NCI-H128 (cell line): ENCODE data around the gene TMEM87B.

Experiments used
- DNase-seq: peaks from one replicate; lab custom pipeline; 2025; ENCODE audit not compliant: unreplicated experiment; lab: John Stamatoyannopoulos, UW

The TMEM87B gene

DNA sequence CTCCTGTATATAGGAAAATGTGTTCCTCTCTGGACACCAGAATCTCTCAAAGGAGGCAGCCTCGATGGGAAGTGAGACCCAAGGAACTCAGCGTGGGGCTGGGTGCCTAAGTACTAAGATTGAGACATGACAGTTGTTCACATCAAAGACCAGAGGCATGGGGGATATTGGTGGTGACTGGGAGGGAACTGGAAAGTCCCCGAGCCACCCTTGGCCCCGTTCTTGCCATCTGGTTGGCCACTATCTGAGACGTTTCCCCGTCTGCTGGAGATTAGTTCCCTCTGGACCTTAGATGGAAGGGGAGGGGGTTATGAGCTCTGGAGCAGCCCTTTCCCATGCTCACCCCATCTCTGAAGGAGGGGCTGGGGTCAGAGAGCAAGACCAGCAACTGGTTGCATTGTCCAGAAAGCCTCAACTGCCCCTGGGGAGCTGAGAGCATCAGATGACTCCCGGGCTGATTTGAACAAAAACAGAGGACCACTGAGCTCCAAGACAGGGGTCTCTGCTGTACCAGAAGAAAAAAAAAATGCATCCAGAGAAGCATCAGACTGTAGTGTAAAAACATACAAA lies 94.9 kb downstream of the TMEM87B start:
- DNase-seq: no peak

DNA sequence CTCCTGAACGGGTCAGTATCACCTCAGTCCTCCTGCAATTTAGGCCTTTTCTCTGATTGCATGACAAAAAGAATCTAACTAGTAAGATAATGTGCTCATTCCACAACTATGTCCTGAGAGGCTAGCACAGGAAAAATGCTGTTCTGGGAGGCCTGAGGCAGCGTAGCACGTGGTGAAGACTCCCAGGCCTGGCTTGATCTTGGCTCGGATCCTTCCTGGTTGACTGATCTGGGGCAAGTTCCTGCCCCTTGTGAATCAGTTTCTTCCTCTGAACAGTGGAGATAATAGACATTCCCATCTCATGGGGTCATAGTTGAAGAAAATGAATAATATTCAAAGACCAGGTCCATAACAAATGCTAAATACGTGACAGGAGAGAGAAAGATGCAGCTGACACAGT lies 95.4 kb downstream of the TMEM87B start:
- no peak for DNase-seq

DNA sequence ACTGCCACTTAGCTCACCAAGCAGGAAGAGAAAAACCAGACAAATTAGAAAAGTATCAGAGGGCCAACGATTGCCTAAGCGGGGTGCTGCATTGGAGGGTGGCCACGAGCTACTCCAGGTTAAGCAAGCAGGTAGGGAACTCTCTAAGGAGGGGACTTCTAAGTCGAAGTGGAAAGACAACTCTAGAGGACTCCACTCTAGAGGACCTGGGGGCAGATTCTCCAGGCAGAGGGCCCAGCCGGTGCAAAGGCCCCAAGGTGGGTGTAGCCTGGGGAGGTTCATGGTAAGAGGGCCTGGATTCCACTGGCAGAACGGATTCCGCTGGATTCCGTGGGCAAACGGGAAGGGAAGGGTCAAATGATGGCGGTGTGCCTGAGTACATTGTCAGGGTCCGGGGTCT lies 95.8 kb downstream of the TMEM87B start:
- no peak for DNase-seq

DNA sequence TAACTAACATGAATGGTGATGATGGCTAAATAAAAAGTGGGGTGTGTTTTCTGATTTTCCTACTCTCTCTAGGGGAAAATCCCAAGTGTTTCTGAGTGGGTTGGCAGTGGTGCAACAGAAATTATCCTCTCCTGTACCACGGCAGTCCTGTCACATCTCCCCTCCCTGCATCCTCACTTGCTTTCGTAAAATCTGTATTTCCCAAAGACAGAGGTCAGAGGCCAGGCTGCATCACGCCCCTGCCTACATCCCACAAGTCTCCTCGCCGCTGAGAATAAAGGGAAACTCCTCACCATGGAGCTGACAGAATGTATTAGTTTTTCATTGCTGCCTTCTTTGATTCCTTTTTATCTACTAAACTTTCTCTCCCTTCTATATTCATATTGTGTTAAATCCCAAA lies 96.2 kb downstream of the TMEM87B start:
- no peak for DNase-seq

DNA sequence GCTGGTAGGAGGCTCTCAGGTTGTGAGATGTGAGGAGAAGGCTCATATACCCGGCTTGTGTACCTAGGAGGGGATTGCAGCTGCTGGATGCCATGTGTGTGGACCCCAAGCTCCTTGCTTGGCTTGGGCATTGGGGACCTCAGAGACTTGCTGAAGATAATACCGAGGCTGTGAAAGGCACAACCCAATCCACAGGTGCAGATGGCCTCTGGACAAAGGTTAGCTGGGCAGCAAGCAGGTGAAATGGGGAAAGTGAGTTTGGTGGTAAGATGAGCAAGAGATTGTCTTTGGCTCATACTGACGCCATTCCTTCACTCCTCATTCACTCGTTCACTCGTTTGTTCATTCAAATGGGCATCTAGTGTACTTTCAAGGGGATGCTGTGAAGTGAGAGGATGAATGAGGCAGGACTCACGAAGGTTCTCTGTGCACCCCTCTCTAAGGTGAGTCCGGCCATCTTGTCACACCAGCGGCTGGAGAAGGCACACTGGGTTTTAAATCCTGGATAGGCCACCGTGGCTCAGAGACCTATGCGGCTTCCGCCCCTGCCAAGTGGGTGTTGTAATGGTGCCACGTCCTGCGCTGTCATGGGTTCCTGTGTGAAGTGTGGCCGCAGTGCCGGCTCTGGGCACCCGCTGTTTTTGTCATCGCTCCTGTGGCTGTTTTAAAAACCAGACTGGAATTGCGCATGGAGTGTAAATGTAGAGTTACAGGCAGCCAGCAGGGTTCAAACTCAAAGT lies 96.8 kb downstream of the TMEM87B start:
- no peak for DNase-seq

DNA sequence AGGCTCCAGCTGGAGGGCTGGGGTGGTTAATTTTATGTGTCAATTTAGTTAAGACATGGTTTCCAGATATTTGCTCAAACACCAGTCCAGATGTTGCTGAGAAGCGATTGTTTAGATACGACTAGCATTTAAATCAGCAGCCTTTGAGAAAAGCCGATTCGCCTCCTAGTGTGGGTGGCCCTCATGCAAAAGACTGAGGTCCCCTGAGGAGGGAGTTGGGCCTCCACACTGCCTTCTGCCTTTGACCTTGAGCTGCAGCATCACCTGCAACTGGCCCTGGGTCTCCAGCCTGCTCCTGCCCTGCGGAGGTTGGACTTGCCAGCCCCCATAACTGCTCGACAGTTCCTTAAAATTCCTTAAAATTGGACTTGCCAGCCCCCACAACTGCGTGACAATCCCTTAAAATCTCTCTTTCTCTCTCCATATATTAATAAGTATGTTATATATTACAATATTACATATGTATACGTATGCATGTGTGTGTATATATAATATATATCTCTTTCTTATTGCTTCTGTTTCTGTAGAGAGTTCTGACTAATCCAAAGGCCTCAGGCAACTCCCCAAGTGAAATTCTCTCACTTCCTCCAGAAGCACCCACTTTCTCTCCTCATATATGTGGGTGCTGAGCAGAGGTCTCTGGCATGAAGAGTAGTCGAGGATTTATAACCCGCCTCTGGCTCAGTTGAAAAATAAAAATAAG lies 97.6 kb downstream of the TMEM87B start:
- DNase-seq: no peak

DNA sequence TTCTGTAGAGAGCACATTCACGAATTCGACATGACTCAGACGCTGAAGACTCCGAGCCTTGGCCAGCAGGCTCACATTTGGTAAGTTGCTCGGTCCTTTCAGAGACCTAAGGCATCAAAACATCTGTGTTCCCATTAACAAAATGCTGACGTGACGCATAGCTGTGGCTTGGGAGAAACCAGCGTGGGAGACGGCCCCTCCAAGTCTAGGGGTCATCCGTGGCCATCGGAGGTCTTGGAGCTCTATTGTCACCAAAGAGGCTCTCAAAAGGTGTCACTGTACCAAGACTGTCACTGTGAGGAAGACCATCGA lies 98.1 kb downstream of the TMEM87B start:
- DNase-seq: no peak

DNA sequence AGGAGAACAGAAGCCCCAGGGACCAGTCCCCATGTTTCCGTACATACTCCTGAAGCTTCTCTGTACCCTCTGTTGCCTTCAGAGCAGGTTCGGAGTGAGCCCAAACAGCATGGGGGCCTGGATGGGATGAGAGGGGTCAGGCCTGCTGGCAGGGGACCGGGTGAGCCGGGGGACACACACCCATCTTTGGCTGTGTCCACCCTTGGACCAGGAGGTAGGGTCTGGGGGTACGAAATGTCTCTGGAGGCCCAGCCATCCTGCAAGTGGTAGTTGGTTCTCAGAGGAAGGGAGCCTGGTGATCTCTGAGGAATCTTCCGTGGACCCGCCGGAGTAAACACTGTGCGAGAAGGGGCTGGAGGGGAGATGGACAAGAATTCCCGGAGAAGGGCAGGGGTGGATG lies 98.4 kb downstream of the TMEM87B start:
- no peak for DNase-seq

DNA sequence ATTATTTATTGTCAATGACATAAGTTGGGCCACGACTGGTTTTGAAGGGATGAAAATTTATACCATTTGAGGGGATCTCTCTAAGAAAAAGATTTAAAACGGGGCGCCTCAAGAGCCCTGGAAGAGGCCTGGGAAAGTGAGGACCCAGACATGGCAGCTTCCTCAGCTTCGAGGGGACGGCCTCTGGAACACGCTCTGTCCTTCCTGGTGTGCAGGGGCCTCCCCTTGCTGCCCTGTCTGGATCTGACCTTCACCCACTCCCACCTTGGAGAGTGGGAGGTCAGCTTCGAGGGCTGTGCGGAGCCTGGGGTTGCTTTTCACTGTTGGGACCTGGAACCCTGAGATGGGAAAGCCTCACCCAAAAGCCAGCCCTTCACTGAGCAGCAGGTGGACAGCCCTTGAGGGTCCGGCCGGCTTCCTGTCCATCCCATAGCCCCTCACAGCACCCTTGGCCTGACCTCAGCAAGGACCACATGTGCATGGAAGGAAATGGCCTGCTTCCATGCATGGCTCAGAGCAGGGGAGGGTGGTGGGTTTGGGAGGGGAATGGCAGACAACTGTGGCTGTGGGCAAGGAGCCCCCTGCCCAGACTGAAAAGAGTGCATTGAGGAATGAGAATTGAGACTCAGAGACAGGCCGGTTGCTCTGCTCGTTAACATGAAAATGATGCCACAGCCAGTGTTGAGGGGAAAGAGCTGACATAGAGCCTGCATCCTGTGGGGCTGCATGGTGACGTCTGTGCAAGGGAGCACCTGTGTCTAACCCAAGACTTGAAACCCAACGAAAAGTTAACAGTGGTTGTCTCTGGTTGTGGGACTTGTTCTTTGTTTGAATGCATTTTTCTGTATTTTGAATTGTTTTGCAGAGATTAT lies 99.4 kb downstream of the TMEM87B start:
- DNase-seq: no peak

DNA sequence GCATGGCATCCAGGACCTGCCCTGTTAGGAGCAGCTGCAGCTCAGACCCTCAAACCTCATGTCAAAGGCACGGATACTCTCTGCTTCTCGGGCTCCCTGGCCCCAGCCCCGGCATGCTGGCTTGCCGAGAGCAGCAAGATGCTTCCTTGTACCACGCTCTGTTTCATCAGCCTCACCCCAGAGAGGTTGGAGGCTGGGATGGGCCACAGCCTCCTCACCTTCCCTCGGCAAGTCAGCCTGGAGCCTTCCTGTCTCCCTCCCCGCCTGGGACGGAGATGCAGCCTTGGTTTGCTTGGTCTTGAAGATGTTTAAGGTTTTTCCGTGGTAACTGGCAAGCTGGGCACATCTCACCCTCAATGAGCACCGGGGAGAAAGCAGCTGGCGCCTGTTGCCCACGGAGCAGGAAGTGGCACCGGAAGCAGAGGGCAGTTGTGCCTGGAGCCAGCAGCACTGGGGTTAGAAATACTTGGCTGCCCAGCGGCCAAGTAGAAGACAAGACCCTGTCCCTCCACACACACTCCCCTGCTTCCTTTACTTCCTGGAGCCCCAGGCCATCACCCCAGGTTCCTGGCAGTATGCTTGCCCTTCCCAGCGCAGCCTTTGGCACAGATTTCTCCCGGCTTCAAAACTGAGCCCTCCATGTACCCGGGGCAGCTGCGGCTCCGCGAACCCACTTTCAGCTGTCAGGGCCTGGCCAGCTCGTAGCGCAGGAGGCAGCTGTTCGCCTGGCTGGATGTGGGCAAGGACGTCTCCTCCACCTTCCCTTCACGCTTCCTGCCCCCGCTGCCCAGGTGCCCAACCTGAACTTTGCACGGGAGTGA lies 100.5 kb downstream of the TMEM87B start:
- DNase-seq: no peak

DNA sequence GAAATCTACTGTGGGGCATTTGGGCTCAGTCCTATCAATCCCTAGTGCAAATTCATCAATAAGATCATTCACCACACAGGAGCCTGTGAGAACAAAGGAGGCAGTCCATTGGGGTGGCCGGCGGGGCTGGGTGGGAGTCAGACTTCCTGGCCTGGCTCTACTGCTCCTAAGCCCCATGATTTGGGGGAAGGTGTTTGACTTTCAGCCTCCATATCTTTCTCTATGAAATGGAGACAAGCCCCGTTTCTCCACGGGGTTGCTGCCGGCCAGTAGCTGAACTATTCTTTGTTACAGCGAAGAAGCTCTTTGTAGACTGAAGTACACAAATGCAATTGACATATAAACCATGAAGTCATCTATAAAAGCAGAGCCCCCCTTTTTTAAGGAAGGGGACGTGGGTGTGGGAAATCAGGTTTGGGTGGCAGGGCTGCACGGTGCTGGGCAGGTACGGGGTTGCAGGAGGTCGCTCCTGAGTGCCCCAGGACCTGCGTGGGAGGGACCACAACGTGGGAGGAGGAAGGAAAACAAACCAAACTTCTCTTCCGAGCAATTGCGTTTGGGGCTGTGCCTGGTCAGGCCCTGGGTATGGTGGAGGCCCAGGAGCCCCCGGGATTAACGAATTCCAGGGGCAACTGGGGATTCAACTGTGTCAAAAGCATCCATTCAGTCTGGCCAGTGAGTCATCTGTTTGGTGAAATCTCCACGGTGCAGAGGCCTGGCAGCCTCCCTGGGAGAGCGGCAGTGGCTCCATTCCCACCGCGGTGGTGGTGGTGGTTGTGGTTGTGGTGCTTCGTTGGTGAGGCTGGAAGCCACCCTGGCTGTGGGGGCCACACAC lies 101.3 kb downstream of the TMEM87B start:
- DNase-seq: no peak

DNA sequence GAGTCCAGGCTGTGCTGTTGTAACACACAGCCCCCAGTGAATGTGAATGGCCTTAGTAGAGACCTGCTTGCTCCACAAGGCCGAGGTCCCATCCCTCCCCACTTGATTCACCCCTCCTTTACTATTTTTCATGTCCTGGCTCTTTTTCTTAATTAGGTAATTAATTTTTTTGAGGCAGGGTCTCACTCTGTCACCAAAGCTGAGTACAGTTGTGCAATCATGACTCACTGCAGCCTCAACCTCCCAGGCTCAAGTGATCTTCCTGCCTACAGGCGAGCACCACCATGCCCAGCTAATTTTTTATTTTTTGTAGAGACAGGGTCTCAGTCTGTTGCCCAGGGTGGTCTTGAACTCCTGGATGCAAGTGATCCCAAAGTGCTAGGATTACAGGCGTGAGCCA lies 102.4 kb downstream of the TMEM87B start:
- DNase-seq: no peak

DNA sequence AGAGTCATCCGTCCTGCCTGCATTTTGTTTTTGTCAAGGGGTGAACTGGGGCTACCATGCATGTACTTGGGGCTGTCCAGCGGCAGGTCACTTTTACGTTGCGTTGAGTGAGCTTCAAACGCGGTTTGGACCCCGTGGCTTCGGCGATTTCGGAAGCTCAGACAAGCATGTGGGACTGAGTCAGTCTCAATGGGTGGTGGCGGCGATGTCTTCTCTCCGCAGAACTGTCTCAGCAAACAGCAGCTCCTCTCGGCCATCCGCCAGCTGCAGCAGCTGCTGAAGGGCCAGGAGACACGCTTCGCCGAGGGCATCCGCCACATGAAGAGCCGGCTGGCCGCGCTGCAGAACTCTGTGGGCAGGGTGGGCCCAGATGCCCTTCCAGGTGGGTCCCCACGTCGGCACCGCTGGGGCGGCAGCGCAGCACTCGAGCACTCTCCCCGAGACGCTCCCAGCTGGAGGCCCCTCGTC lies 104.4 kb downstream of the TMEM87B start:
- DNase-seq: no peak

DNA sequence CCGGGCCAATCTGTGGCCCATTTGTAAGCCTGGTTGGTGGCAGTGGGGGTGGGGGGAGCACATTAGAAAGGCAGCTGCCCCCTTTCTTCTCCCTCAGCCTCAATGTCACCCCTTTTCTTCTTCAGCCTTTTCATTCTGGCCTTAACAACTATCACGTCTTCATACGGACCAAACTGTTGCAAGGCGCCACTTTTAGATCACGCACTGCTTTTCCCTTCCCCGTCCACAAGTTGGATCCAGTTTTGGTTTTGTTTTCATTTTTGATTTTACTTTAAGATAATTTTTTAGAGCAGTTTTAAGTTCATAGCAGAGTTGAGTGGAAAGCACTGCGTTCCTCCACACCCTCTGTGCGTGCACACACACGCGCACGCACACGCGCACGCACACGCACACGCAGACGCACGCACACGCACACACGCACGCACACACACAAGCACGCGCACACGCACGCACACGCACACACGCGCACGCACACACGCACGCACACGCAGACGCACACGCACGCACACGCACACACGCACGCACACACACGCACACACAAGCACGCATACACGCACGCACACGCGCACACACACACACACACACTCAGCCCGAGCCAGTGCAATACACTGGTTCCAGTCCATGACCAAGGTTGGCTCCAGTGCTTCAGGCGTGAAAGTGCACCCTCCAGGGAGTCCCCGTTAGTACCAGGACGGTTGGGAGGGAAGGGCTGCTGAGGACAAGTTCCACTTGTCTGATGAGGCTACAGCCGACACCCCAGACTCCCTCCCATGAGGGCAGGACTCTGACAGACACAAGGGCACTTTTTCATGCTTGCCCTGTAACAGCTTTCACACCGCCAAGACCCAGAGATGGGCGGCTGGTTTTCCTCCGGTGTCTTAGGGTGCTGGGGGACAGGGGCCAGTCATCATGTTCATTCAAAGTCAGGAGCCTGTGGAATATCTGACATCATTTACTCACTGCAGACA lies 105.5 kb downstream of the TMEM87B start:
- DNase-seq: no peak

DNA sequence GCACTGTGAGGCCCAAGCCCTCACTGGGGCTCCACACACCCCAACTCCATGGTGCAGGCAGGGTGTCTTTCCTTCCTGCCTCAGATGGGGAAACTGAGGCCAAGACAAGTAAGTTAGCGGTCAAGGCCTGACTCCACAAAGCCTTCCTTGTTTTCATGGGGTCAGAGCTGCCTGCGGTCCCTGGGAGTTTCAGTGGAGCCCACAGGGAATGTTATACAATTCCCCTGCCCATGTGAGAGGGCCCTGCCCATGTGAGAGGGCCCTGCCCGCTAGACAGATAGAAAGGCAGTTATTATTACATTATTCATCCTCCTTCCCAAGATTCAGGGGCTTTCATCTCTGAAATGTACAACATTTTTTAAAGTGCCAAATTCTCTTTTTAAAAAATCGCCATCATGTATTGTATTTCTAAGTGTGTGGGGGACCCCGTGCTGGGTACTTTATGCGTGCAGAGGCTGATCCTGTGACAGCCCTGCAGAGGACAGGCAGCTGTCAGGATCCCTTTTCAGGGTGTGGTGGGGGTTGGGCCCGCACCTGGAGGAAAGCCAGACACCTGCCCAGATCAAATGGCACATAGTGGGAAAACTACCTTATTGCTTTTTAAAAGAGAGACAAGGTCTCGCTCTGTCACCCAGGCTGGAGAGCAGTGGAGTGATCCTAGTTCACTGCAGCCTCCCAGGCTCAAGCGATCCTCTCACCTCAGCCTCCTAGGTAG lies 106.5 kb downstream of the TMEM87B start:
- DNase-seq: peak; percentile 65

DNA sequence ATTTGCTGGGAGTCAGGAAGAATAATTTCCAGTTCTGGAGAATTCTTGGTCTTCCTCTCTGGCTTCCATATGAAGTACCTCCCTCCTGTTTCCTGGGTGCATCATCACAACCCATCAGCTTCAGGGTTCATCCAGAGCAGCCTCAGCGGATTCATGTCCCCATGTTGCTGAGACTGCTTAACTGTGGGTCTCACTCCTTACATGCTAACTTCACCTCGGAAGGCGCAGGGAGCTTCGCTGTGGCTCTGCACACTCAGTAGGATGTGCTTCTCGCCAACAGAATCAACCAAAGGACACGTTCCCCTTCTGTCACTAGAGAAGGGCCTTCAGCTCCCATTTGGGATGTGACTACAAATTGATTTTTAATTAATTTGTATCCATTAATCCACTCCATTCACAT lies 107.3 kb downstream of the TMEM87B start:
- DNase-seq: no peak

DNA sequence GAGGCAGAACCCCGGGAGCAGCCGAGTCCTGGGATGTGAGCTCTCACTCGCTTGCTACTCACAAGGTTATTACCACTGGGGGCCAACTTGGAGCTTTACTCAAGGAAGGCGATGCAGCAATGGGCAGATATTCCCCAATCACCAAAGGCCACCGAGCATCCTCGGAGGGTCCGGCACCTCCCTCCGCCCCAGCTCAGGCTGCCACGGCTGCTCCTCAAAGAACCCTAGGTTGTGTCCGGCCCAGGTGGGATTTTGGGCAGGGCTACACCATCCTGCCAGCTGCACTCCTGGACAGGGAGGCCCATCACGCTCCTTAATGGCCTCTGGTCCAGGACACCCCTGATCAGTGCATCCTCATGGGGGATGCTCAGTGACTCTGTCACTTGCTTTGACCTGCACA lies 107.9 kb downstream of the TMEM87B start:
- DNase-seq: no peak

DNA sequence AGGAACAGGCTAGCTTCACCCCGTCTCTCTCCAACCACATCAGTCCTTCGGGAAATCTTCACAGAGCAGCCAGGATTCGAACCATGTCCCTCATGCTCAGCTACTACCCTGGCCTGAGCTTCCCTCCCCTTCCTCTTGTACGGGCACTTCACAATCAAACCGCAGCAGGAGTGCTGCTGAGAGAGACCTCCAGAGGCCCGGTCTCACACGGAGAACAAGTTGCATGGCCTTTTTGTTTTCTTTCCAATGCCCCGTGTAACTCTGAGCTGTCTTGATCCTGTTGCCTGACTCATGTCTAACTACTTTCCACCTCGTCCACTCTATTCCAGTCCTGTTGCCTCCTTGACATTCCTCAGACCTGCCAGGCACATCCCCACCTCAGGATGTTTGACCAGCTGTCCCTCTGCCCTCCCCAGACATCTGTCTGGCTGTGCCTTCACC lies 108.5 kb downstream of the TMEM87B start:
- DNase-seq: no peak
